ENCODE data around the gene TFDP3.

The TFDP3 gene

GRCh38 chrX:133190877-133191738, 27.0 kb downstream of the TFDP3 start:
- H3K4me3 ChIP-seq (replicated peaks in 1 of 2; ENCODE audit: low read depth in 2 of 2, low read length in 2 of 2), result no peak overlapping the region
- no peak for DNase-seq (ENCODE audit: low read depth in 2 of 2)
- TF ChIP-seq CTCF (IDR thresholded peaks at IDR 0.05; ENCODE audit: low read depth, low read length), result no peak

- no peak for TF ChIP-seq CTCF (IDR thresholded peaks at IDR 0.05; ENCODE audit: low read depth, low read length)
- no peak overlapping the region for H3K4me3 ChIP-seq (replicated peaks in 1 of 2; ENCODE audit: low read depth in 2 of 2, low read length in 2 of 2)
- DNase-seq (ENCODE audit: low read depth in 2 of 2), result no peak
These were observed 29.0 kb downstream of the TFDP3 start for GRCh38 chrX:133189195-133189594.

GRCh38 chrX:133188631-133189030, 29.5 kb downstream of the TFDP3 start:
- no peak for DNase-seq (ENCODE audit: low read depth in 2 of 2)
- TF ChIP-seq CTCF (IDR thresholded peaks at IDR 0.05; ENCODE audit: low read depth, low read length), result no peak
- no peak overlapping the region for H3K4me3 ChIP-seq (replicated peaks in 1 of 2; ENCODE audit: low read depth in 2 of 2, low read length in 2 of 2)

- DNase-seq (ENCODE audit: low read depth in 2 of 2), result no peak
- H3K4me3 ChIP-seq (replicated peaks in 1 of 2; ENCODE audit: low read depth in 2 of 2, low read length in 2 of 2), result no peak overlapping the region
- TF ChIP-seq CTCF (IDR thresholded peaks at IDR 0.05; ENCODE audit: low read depth, low read length), result no peak
These were observed 32.2 kb downstream of the TFDP3 start for GRCh38 chrX:133185938-133186337.

- TF ChIP-seq CTCF (IDR thresholded peaks at IDR 0.05; ENCODE audit: low read depth, low read length), result no peak
- DNase-seq (ENCODE audit: low read depth in 2 of 2), result no peak
- H3K4me3 ChIP-seq (replicated peaks in 1 of 2; ENCODE audit: low read depth in 2 of 2, low read length in 2 of 2), result no peak overlapping the region
These were observed 33.0 kb downstream of the TFDP3 start for GRCh38 chrX:133185119-133185518.

- no peak overlapping the region for H3K4me3 ChIP-seq (replicated peaks in 1 of 2; ENCODE audit: low read depth in 2 of 2, low read length in 2 of 2)
- no peak for TF ChIP-seq CTCF (IDR thresholded peaks at IDR 0.05; ENCODE audit: low read depth, low read length)
- no peak for DNase-seq (ENCODE audit: low read depth in 2 of 2)
These were observed 34.3 kb downstream of the TFDP3 start for GRCh38 chrX:133183806-133184205.

All from cardiac fibroblast (primary cell).